Right lobe of liver (tissue), 4 donors: ENCODE measurements around the gene BCDIN3D.

Experiments used
- POLR2A ChIP-seq: fragments of 450-650 bp; IDR thresholded peaks from one replicate; pipeline ENCODE4 v1.6.1; 2017; ENCODE audit warnings: antibody characterized with exemption, mild to moderate bottlenecking
- TF ChIP-seq, protein P1 (sequence below), 4 donors: fragments of 200-600 bp in 3 of 4; fragments of 450-650 bp in 1 of 4; IDR thresholded peaks; one replicate each; pipeline versions ENCODE4 v1.5.1 to v1.8.0; 2016 to 2022; ENCODE audit warnings: antibody characterized with exemption in 4 of 4, mild to moderate bottlenecking in 2 of 4
- donor health status: DM: no; HTN: no; CAD: no.
- donor health status: DM: no; HTN: no; CAD: no.
- donor health status: DM: no; HTN: yes; CAD: no.

DNA sequence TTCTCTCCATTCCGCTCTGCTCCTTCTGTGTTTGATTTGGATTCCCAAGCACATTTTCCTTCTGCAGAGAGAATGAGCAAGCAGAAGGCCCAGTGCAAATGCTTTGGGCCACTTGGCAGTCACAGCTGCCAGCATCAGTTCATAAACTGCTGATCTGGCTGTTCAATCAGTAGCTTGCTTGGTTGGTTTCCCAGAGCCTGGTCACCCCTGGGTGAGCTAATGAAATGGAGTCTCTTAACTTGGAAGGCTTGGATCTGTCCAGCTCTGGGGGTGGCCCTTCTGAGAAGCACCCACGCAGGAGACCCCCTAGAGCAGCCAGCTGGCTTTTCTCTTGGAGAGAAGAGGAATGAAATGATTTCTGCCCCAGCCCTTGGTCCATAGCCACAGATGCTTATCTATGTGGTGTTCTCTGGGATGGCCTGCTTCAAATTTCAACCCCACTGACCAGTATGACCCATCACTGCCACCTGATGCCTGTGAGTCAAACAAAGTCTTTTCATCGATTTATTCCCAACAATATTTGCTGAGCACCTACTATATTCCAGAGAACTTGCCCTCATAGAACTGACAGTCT lies 30.5 kb upstream of the BCDIN3D start:
- no peak for TF ChIP-seq POLR2A
- TF ChIP-seq, protein P1, sequence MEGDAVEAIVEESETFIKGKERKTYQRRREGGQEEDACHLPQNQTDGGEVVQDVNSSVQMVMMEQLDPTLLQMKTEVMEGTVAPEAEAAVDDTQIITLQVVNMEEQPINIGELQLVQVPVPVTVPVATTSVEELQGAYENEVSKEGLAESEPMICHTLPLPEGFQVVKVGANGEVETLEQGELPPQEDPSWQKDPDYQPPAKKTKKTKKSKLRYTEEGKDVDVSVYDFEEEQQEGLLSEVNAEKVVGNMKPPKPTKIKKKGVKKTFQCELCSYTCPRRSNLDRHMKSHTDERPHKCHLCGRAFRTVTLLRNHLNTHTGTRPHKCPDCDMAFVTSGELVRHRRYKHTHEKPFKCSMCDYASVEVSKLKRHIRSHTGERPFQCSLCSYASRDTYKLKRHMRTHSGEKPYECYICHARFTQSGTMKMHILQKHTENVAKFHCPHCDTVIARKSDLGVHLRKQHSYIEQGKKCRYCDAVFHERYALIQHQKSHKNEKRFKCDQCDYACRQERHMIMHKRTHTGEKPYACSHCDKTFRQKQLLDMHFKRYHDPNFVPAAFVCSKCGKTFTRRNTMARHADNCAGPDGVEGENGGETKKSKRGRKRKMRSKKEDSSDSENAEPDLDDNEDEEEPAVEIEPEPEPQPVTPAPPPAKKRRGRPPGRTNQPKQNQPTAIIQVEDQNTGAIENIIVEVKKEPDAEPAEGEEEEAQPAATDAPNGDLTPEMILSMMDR (IDR thresholded peaks at IDR 0.05) = no peak
